NCI-H1105 treated with DMSO at 0.1 percent for 48 hours (cell line): ENCODE measurements around the gene BMPR1B.
"Not testable (repeated sequence)": the region's sequence is repeated elsewhere in the genome, so short reads cannot be mapped to it uniquely, and the experiment has no call there.

Experiments used
- DNase-seq: peaks from one replicate; lab custom pipeline; 2025; lab: John Stamatoyannopoulos, UW

BMPR1B gene

DNA sequence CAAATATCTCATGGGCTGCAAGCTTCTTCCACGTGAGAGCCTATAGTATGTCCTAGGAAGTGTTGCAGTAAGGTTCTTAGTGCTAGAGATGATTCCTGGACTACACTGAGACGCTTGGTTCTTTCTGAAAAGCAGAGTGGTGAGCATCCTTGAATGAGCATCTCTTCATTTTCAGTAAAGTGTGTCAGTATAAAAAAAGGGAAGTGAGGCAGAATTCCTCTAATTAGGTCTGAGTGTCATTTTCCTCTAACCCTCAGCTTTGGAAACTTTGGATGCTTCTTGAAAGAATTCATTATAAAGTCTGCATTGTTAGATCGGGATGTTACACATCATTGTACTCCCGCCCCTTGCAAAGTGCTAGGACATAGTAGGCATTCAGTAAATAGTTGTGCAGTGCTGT lies 5.2 kb downstream of the BMPR1B start:
- no peak for DNase-seq

DNA sequence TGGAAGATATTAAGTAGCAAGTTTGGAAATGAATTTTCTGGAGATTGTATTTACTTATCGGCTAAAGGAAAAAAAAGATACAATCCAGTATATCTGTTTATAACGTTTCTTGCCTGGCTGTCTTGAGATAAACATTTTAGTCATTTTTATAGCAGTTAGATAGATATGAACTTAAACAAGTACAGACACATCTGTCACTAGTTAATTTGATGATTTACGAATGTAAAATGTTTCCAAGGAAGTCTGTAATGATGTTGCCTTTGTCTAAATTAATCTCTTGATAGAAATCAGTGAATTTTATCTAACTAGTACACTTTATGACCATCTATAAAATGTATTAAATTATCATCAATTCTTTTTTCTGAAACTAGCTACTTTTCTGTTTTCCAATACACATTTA lies 5.7 kb downstream of the BMPR1B start:
- no peak for DNase-seq

DNA sequence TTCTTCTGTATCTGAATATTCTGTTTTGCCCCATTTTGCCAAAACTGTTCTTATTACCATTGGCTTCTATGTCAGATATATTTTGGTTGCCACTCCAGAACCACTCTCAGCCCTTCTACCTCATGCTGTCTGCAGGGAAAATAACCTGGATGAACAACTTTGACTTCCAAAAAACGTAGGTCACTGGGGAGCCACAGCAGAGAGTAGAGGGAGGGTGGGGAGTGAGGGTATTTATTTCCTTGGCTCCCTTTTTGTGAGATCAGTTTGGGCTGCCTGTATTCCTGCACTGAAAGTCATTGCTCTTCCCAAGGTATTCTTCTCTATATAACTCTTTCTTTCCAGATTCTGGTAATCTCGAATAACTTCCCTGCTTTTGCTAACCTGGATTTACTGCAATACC lies 6.3 kb downstream of the BMPR1B start:
- no peak for DNase-seq

DNA sequence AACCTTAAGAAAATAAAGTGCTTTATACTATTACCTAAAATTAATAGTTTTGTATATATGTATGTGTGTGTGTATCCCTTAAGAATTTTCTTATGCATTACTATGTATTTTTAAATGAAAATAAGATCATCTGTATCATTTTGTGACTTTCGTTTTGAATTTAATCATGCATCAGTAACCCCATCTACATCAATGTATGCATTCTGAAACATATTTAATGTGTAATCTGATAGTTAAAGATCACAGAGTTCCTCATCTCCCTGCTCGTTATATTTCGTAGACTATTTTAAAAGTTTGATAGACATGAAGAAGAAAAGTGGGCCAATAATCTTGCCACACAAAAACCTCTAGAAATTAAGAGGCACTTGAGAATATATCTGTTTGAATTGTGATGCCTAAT lies 7.4 kb downstream of the BMPR1B start:
- DNase-seq: no peak

DNA sequence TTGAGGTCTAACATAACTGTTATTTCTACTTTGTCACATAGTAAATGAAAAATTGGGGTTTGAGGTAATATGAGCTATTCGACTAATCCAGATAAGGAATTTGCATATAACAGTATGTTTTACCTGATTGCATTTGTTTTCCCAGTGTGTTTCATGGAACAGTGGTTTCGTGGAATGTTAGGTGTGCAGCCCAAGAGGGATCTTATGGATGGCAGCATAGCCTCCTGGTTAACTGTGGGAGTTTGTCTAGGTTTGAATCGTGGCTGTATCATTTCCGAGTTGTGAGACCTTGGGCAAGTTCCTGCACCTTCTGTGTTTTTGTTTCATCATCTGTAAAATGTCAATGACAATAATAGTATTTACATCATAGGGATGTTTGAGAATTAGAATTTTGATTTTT lies 7.9 kb downstream of the BMPR1B start:
- no peak for DNase-seq

GRCh38 chr4:94766856-94767255 lies 9.1 kb downstream of the BMPR1B start:
- DNase-seq: no peak

DNA sequence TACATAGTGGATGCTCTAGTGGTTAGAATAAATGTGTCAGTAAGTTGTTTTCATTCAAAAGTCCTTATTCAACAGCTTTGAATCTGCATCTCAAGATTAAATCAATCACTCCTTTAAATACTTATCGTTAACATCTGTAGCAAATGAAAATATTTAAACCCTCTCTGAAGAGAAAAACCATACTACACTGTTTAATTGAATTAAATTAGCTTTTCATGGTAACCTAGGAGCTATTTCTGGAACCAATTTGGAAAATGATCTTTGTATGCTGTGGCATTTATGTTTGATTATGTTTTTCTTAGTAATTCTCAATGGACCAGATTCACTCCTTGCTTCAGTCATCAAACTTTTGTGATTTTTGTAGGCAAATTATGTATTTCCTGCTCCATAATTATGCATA lies 9.7 kb downstream of the BMPR1B start:
- DNase-seq: no peak

GRCh38 chr4:94782707-94783106 lies 25.0 kb downstream of the BMPR1B start:
- no peak for DNase-seq

GRCh38 chr4:94791701-94792100 lies 33.9 kb downstream of the BMPR1B start:
- DNase-seq: no peak

DNA sequence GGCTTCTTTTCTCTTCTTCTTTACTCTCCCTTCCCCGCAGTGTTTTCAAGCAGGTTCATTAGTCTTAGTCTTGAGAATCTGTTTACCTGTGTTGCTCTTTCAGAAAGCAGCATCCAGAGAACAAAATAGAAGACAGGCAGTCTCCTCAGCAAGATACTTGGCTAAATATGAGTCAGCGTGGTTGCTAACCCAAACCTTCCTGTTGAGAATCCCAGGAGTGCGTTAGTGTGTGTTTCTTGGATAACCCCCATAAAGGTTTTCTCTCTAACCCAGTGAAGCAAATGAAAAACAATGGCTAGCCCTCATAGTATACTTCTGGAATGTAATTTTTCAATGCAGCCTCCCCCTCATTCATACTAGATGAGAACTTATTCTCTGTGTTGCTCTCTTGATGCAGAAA lies 41.1 kb downstream of the BMPR1B start:
- DNase-seq: no peak

GRCh38 chr4:94801016-94801415 lies 43.3 kb downstream of the BMPR1B start:
- no peak for DNase-seq

DNA sequence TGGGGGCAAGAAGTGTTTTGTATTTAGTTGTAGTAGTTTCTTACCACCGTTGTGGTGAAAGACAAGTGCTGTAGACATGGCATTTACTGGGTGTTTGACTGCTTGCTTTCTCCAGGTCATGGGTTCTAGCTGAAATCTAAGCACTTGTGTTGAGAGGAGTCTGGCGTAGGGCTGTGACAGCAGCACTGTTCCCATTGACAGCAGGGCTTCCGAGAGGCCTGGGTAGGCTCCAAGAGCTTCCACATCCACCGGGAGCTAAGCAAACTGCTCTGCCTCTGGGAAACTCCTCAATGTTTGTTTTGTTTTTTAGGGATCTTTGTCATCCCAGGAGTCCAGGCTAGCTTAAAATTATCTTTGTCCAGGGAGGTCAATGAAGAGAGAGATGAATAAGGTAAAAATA lies 44.3 kb downstream of the BMPR1B start:
- no peak for DNase-seq

DNA sequence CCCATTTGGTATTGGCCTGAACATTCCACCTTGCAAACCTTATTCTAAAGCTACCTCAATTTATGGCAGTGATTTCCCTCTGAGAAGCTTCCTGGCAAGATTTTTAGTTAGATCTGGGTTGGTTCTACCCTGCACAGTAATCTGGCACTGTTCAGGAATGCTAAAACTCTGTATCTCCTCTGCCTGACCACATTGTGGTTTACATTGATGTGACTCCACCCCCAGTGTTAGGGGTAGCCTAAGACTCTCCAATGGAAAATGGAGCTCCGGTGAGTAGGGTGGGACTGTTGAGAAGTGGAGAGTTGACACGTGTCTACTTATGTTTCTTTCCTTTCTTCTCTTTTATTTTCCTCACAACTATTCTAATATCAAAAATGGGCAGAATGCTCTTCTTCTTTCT lies 45.4 kb downstream of the BMPR1B start:
- DNase-seq: no peak

- no peak for DNase-seq
Measured at GRCh38 chr4:94804650-94805049, 46.9 kb downstream of the BMPR1B start.

DNA sequence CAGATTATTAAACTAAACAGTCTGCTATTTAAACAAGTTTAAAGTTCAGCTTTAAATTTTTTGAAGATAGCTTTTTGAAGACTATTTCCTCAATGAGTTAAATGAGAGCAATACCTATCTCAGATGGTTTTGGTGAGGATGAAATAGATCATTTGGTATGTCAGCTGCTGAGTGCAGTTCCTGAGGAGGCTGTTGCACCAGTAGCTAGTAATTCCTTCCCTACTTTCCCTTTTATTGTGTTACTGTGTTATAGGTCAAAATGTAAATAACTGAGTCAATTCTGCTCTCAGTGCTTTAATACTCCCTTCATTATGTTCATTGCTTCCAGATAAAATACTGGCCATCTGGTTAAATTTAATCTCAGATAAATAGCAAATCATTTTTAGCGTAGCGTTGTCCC lies 48.6 kb downstream of the BMPR1B start:
- DNase-seq: no peak

DNA sequence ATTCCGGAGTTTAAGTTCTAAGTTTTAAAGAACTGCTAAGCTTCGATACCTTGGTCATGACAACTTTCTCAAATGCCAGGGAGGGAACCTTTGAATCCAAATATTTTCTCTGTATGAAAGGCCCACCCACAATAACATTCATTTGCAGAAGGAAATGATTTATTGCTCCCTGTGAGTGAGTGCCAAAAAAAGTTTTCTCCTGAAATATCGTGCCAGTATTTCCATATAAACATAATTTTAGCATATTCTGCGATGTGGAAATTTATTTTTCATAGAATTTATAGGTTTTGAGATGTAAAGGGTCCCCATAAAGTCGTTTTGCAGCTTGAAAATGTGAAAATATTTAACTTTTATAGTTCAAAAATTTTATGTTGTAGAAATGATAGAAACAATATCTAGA lies 53.9 kb downstream of the BMPR1B start:
- no peak for DNase-seq

- no peak for DNase-seq
Measured at GRCh38 chr4:94813221-94813620, 55.5 kb downstream of the BMPR1B start.

DNA sequence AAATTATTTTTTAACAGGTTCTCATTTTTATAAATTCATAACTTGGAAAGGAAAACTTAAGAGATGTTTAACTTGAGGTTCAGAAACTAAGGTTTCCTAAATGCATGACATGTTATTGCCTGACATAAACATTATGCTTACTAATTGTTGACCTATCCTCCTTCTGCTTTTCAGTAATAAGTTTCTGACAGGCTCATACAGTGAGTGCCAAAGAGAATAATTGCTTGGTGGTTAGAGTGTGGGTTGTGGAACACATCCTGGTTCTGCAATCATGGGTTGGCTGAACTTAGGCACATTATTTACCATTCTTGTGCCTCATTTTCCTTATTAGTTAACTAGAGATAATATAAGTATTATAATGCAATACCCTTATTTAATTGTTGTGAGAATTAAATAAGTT lies 56.5 kb downstream of the BMPR1B start:
- no peak for DNase-seq

- no peak for DNase-seq
Measured at GRCh38 chr4:94819371-94820168, 61.8 kb downstream of the BMPR1B start.

DNA sequence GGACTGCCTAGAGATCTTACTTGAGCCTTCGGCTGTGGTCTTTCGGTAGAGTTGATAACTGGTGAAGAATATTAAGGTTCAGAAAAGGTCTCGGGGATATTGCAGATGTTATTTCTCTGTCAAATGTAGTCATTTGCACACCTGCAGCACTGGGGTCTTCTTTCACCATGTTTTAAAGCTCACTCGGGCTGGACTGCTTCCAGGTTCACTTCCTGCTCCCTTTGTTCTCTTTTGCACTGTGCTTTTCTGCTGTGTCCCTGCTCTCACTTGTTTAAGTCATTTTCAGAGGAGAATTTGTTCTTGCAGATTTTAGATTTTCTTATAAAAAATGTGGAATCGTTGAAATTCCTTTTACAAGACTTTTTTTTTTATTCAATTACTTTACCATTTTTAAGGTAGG lies 68.5 kb downstream of the BMPR1B start:
- DNase-seq: peak; percentile 8

DNA sequence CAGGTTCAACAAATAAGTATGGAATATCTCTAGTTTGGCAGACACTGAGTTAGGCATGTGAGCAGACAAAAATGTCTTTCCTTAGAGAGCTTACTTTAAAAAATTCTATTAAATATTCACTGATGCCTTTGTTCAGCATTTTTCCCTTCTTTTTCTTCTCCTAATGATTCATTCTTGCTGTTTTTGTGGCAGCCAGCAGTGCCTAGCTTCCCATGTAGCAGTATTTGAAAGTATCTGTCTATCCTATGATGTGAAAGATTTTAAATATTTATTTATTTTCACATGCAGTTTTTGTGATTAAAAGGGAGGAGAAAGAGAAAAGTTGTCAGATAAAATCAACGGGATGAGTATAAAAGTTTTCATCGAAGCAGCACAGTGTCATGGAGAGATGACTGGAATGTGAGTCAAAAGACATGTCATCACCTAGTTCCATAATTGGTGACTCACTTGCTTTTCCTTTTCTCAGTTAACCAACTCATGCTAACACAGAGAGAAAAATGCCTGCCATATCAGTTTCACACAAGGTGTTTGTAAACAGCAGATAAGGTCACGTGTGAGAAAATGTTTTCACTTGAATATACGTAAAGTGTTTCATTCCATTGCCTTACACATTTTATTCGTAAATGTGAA lies 69.8 kb downstream of the BMPR1B start:
- DNase-seq: no peak

DNA sequence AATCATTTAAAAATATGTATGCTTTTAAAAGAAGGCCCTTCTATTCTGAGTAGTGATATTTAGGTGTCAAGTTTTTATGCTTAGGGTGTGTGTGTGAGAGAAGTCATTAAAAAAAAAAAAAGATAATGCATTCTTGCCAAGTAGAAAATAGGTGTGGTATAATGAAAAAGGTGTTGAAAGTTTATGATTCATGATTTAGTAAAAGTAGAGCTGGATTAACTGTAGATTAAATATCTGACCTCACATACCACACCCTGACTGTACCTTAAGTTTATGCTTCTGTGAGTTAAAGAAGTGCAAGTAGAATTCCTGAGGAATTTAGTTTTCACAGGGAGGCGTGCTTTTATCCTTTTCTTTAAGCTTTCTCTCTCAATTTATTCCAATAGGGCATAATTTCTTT lies 71.1 kb downstream of the BMPR1B start:
- DNase-seq: no peak

- no peak for DNase-seq
Measured at GRCh38 chr4:94831607-94832006, 73.9 kb downstream of the BMPR1B start.

DNA sequence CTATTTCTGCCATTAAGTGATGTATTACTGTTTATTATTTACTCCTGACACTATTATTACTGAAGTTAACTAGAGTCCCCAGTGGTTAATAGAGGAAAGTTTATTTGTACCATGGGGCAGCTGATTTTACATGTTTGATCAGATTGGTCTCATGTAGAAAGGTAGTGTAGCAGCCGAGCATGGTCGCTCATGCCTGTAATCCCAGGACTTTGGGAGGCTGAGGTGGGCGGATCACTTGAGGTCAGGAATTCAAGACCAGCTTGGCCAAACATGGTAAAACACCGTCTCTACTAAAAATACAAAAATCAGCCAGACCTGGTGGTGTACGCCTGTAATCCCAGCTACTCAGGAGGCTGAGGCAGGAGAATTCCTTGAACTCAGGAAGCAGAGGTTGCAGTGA lies 74.6 kb downstream of the BMPR1B start:
- DNase-seq: not testable (repeated sequence)
